K562 (cell line): ENCODE measurements around the gene SERPIND1. TPM values are rescaled to one million over a fixed set of nuclear protein-coding genes. Genes with fewer than 3 reads are reported as not detected.

Experiments used
- BMI1 ChIP-seq: fragments of 150-350 bp; IDR thresholded peaks from 2 replicates; pipeline ENCODE4 v1.6.1; 2014; ENCODE audit warnings: low read length
- COPS2 ChIP-seq: fragments of 450-650 bp; conservative IDR thresholded peaks from 2 replicates; pipeline ENCODE4 v1.6.1; 2016; ENCODE audit warnings: mild to moderate bottlenecking, moderate library complexity
- ESRRA ChIP-seq: fragments of 450-650 bp; IDR thresholded peaks from 2 replicates; pipeline ENCODE4 v1.6.1; 2014; ENCODE audit warnings: low read depth, mild to moderate bottlenecking, moderate library complexity, borderline replicate concordance
- GABPB2 ChIP-seq: fragments of 250-450 bp; sonication (Bioruptor Pico); conservative IDR thresholded peaks from 2 replicates; pipeline ENCODE4 v1.5.1; 2021; ENCODE audit warnings: mild to moderate bottlenecking
- KAT8 ChIP-seq: fragments of 450-650 bp; IDR thresholded peaks from 2 replicates; pipeline ENCODE4 v1.6.1; 2016; ENCODE audit warnings: low read depth, mild to moderate bottlenecking
- MCM2 ChIP-seq: fragments of 450-650 bp; IDR thresholded peaks from 2 replicates; pipeline ENCODE4 v1.6.1; 2017; ENCODE audit warnings: low read depth, mild to moderate bottlenecking
- RB1 ChIP-seq: fragments of 450-650 bp; IDR thresholded peaks from 2 replicates; pipeline ENCODE4 v1.6.1; 2017; ENCODE audit warnings: low read depth, mild to moderate bottlenecking
- RFX5 ChIP-seq: IDR thresholded peaks from 2 replicates; pipeline ENCODE4 v1.6.1; 2011; ENCODE audit warnings: low read depth, mild to moderate bottlenecking, improper control_type of control experiment, low read length
- SMAD4 ChIP-seq: fragments of 250-450 bp; sonication (Bioruptor Pico); conservative IDR thresholded peaks from 2 replicates; pipeline ENCODE4 v1.8.0; 2021; ENCODE audit warnings: inconsistent platforms, mild to moderate bottlenecking, moderate library complexity
- USF1 ChIP-seq: sonication (generic); formaldehyde crosslinking; IDR thresholded peaks from 2 replicates; pipeline ENCODE4 v1.9.0; 2022; ENCODE audit warnings: mild to moderate bottlenecking, missing genetic modification reagents
- ZBTB2 ChIP-seq: fragments of 450-650 bp; IDR thresholded peaks from 2 replicates; pipeline ENCODE4 v1.6.1; 2016; ENCODE audit warnings: antibody characterized with exemption
- ZBTB33 ChIP-seq: sonication (generic); formaldehyde crosslinking; IDR thresholded peaks from 2 replicates; pipeline ENCODE4 v1.8.1; 2023; ENCODE audit warnings: mild to moderate bottlenecking, missing genetic modification reagents
- ZNF311 ChIP-seq: fragments of 250-450 bp; sonication (Bioruptor Pico); IDR thresholded peaks from 2 replicates; pipeline ENCODE4 v1.4.0; 2020; ENCODE audit warnings: mild to moderate bottlenecking, moderate library complexity
- ZNF584 ChIP-seq: fragments of 200-800 bp; sonication (Bioruptor generic); IDR thresholded peaks from 2 replicates; pipeline ENCODE4 v1.6.1; 2016; ENCODE audit warnings: low read depth, mild to moderate bottlenecking, missing genetic modification characterization, missing compliant biosample characterization
- ZNF644 ChIP-seq: fragments of 200-800 bp; sonication (Bioruptor generic); IDR thresholded peaks from 2 replicates; pipeline ENCODE4 v1.6.1; 2016; ENCODE audit warnings: low read depth, missing genetic modification characterization, missing compliant biosample characterization
- ZNF717 ChIP-seq: fragments of 250-450 bp; sonication (Bioruptor Pico); IDR thresholded peaks from 2 replicates; pipeline ENCODE4 v1.5.0; 2021
- ZNF76 ChIP-seq: fragments of 250-450 bp; sonication (Bioruptor Pico); IDR thresholded peaks from 2 replicates; pipeline ENCODE4 v1.4.0; 2020; ENCODE audit warnings: mild to moderate bottlenecking, moderate library complexity, borderline replicate concordance
- ZNF764 ChIP-seq: fragments of 250-450 bp; sonication (Bioruptor Pico); IDR thresholded peaks from 2 replicates; pipeline ENCODE4 v1.4.0; 2020; ENCODE audit warnings: low read depth, mild to moderate bottlenecking, moderate library complexity
- ZNF77 ChIP-seq: fragments of 250-450 bp; sonication (Bioruptor Pico); IDR thresholded peaks from 2 replicates; pipeline ENCODE4 v1.5.0; 2020
- polyA plus RNA-seq, 8 experiments: library from polyadenylated mRNA; depleted of rRNA in 4 of 8; stranded (reverse) in 5 of 8; unstranded in 3 of 8; fragments of >200 nt; fragmentation: Nextera tagmentation in 2 of 8; fragmentation: Illumina TruSeq in 1 of 8; extraction: Ambion mirVana in 2 of 8; extraction: Trizol in 1 of 8; gene quantifications; 2 replicates each; pipeline versions ENCODE4 v1.2.1 to v1.2.3, GENCODE V29; 2011 to 2014; ENCODE audit warnings: inconsistent platforms in 1 of 8, missing spikeins in 1 of 8
- total RNA-seq, 7 experiments: library from RNA; depleted of rRNA in 6 of 7; stranded (reverse); fragments of >200 nt in 6 of 7; fragmentation: Illumina TruSeq in 2 of 7; extraction: Trizol in 2 of 7; gene quantifications; 2 replicates each; pipeline versions ENCODE4 v1.2.1 to v1.2.3, GENCODE V29; 2011 to 2021; ENCODE audit warnings: low replicate concordance in 1 of 7
- TF ChIP-seq, protein P1 (sequence below), 2 experiments: fragments of 250-450 bp in 1 of 2; fragments of 450-650 bp in 1 of 2; sonication (Bioruptor Pico) in 1 of 2; IDR thresholded peaks; 2 replicates each; pipeline versions ENCODE4 v1.6.1 to v1.8.0; 2016 to 2021; ENCODE audit warnings: mild to moderate bottlenecking in 2 of 2, moderate library complexity in 2 of 2, missing compliant biosample characterization in 1 of 2, missing genetic modification characterization in 1 of 2
- TF ChIP-seq, protein P2 (sequence below): fragments of 450-650 bp; formaldehyde crosslinking; IDR thresholded peaks from 2 replicates; pipeline ENCODE4 v1.4.0; 2022; ENCODE audit warnings: mild to moderate bottlenecking, moderate library complexity
- TF ChIP-seq, protein P3 (sequence below): fragments of 450-650 bp; formaldehyde crosslinking; conservative IDR thresholded peaks from 2 replicates; pipeline ENCODE4 v1.4.0; 2022; ENCODE audit warnings: mild to moderate bottlenecking, missing genetic modification characterization

Gene SERPIND1
- total and polyA plus RNA-seq, 9 of the 15 experiments (the other 6 are each of a cell fraction or from before 2014, with no cell fraction given): 0.04 to 0.11 (median 0.09) TPM; not detected in 6

DNA sequence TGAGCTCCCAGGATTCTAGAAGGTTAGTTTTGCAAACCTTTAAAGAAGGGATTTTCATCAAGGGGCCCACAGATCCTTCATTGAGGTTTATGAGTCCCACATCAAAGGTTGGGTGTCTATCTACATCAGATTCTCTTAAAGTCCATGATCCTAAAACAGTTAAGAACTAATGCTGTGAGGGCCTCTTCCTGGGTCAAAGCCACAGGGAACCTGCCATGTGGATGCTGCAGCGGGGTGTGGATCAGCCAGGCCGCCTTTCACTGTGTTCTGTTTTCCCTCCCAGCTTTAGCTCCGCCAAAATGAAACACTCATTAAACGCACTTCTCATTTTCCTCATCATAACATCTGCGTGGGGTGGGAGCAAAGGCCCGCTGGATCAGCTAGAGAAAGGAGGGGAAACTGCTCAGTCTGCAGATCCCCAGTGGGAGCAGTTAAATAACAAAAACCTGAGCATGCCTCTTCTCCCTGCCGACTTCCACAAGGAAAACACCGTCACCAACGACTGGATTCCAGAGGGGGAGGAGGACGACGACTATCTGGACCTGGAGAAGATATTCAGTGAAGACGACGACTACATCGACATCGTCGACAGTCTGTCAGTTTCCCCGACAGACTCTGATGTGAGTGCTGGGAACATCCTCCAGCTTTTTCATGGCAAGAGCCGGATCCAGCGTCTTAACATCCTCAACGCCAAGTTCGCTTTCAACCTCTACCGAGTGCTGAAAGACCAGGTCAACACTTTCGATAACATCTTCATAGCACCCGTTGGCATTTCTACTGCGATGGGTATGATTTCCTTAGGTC, 5.3 kb downstream of the SERPIND1 start (continued):
- TF ChIP-seq ZNF311 (no peak), COPS2 (no peak), RB1 (no peak), ZBTB33 (CRISPR knock-in tag) (no peak), USF1 (CRISPR knock-in tag) (no peak), SMAD4 (CRISPR knock-in tag) (no peak), ZNF77 (no peak), ZNF76 (0 out of 2 replicates have a peak, but pooled peaks have one; percentile 17), KAT8 (no peak), MCM2 (no peak), ZNF584 (CRISPR knock-in tag) (no peak), ESRRA (no peak), ZNF644 (no peak), ZNF717 (CRISPR knock-in tag) (no peak), RFX5 (no peak), BMI1 (no peak), ZBTB2 (no peak), ZNF764 (peak; percentile 16; the same call in 1 of the 2 replicates), GABPB2 (CRISPR knock-in tag) (peak; percentile 76; the same call in 1 of the 2 replicates)
- TF ChIP-seq, protein P1, sequence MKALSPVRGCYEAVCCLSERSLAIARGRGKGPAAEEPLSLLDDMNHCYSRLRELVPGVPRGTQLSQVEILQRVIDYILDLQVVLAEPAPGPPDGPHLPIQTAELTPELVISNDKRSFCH (CRISPR knock-in tag; IDR thresholded peaks at IDR 0.05): no peak
- TF ChIP-seq, protein P1 (tag; IDR thresholded peaks at IDR 0.05): no peak
- TF ChIP-seq, protein P2, sequence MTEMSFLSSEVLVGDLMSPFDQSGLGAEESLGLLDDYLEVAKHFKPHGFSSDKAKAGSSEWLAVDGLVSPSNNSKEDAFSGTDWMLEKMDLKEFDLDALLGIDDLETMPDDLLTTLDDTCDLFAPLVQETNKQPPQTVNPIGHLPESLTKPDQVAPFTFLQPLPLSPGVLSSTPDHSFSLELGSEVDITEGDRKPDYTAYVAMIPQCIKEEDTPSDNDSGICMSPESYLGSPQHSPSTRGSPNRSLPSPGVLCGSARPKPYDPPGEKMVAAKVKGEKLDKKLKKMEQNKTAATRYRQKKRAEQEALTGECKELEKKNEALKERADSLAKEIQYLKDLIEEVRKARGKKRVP (CRISPR knock-in tag): no peak
- TF ChIP-seq, protein P3, sequence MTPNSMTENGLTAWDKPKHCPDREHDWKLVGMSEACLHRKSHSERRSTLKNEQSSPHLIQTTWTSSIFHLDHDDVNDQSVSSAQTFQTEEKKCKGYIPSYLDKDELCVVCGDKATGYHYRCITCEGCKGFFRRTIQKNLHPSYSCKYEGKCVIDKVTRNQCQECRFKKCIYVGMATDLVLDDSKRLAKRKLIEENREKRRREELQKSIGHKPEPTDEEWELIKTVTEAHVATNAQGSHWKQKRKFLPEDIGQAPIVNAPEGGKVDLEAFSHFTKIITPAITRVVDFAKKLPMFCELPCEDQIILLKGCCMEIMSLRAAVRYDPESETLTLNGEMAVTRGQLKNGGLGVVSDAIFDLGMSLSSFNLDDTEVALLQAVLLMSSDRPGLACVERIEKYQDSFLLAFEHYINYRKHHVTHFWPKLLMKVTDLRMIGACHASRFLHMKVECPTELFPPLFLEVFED: no peak
